NCI-H2171 treated with DMSO at 0.1 percent for 48 hours (cell line): Measurements from ENCODE around the gene CHRNB1.
"Not testable (repeated sequence)": the region's sequence is repeated elsewhere in the genome, so short reads cannot be mapped to it uniquely, and the experiment has no call there.

Source experiments
- DNase-seq: peaks from one replicate; lab custom pipeline; 2025; lab: John Stamatoyannopoulos, UW

The CHRNB1 gene

DNA sequence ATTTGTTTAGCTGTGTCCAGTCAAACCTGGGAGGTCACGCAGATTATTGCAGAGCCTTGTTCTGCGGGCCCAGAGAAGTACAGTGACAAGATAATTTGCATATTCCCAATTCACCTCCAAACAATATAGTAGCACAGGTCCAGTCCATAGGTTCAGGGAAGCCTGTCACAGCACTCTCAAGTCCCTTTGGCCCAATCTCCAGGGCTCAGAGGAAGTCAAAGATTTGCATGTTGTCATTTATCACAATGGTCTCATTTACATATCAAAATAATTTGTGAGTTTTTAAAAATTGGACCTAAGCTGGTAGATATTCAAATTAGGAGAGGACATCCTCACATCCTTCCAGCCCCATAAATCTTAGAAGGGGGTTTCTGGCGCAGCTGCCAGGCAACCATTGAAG lies 22.6 kb downstream of the CHRNB1 start:
- no peak for DNase-seq

DNA sequence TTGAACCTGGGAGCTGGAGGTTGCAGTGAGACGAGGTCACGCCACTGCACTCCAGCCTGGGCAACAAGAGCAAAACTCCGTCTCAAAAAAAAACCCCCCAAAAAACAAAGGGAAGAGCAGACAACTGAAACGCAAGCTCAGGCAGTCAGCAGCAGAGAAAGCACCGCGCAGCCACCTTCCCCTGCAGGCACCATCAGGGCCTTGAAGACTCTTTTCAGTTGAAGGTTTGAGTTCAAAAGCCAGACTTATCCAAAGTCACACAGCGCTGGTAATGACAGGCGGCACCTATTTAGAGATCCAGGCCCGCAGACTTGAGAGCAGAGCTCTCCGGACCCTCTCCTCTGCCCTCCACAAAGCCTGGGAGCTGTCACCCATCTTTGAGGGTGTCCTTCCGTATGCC lies 23.4 kb downstream of the CHRNB1 start:
- DNase-seq: no peak

- no peak for DNase-seq
Observed at GRCh38 chr17:7468804-7469389, 24.0 kb downstream of the CHRNB1 start.

GRCh38 chr17:7469843-7470242 lies 25.0 kb downstream of the CHRNB1 start:
- not testable (repeated sequence) for DNase-seq

DNA sequence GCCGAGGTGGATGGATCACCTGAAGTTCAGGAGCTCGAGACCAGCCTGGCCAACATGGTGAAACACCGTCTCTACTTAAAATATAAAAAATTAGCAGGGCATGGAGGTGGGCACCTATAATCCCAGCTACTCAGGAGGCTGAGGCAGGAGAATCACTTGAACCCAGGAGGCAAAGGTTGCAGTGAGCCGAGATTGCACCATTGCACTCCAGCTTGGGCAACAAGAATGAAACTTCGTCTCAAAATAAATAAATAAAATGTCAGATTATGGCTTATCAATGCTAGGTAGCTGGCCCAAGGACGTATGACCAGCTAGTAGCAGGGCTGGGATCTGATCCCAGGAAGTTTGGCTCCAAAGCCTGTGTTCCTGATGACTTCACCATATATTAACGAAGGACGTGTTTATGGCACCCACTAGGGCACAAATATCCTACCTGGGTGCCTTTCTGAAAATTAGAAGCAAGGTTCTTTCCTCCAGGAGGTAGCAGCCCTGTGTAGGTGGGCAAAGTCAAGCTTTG lies 25.7 kb downstream of the CHRNB1 start:
- DNase-seq: not testable (repeated sequence)

- no peak for DNase-seq
Observed at GRCh38 chr17:7471729-7472128, 26.9 kb downstream of the CHRNB1 start.

- DNase-seq: not testable (repeated sequence)
Observed at GRCh38 chr17:7474767-7475166, 29.9 kb downstream of the CHRNB1 start.

- no peak for DNase-seq
Observed at GRCh38 chr17:7475764-7476422, 31.0 kb downstream of the CHRNB1 start.

DNA sequence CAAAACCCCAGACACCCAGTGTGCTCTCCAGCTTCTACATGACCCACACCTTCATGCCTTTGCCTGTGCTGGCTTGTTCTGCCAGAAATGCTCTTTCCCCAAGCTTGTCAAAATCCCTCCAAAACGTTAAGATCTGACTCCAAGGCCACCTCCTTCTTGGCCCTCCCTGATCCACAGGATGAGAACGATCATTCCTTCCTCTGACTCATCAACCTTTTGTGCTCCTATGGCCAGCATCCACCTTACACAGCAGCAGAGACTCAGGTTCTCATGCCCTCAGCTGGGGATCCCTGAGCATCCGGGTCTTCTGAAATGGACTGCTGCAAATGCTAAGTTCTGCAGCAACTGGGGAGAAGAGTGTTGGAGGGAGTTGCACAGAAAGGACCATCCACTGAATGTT lies 31.6 kb downstream of the CHRNB1 start:
- DNase-seq: no peak

DNA sequence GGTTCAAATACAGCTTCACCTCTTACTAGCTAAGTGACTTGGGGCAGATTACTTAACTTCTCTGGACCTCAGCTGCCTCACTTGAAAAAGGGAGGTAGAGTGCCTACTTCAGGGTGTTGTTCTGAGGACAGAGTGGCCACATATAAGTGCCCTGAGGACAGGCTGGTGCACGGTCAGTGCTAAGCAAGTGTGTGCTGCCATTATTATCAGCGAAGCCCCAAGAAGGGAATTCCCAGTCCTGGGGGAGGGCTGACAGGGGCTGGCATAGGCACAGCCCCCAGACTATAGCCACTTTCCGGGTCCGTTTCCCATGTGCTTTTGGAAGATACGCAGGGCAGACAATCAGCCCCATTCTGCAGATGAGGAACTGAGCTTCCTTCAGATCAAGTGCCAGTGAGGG lies 32.1 kb downstream of the CHRNB1 start:
- no peak for DNase-seq

DNA sequence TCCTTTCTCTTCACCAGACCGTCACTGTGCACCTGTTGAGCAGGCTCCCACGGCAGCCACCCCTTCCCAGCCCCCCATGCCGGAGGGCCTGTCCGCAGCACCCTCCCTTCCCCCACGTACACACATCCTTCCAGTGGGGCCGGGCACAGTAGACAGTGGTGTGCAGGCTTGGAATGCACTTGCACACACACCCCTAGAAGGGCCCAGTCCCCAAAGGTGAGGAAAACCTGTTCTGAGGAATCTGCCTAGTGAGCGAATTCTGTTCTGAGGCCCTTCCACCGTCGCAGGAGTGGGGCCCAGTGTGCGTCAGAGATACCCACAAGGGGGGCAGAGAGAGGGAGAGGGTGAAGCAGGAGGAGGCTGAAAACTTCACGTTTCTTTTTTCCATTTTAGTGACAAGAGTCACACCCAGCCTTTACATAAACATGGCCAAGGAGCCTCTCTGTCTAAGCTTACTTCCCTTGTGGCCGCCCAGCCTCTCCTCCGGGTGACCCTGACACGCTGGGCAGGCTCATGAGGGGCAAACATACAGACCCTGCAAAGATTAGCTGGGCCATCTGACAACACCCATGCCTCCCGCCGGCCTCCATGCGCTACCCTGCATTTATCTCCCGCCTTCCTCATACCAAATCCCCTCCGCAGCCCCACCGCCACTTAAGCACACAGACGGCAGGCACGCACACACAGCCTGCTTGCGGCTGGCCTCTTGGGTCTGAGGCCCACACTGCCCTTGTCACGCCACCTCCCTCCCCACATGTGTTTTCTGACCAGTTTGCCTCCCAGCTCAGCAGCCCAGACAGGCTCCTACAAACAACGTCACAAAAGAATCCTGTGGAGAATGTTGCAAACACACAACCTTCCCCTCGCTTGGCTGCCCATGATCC lies 32.8 kb downstream of the CHRNB1 start:
- DNase-seq: no peak

GRCh38 chr17:7478276-7479212 lies 33.7 kb downstream of the CHRNB1 start:
- peak; percentile 26 for DNase-seq

GRCh38 chr17:7479213-7480088 lies 34.6 kb downstream of the CHRNB1 start, which contains the start of gene ZBTB4:
Gene ZBTB4 (minus strand): TSS chr17:7479631. CDS start chr17:7466801, 12,830 bp downstream.
- DNase-seq: peak; percentile 63

DNA sequence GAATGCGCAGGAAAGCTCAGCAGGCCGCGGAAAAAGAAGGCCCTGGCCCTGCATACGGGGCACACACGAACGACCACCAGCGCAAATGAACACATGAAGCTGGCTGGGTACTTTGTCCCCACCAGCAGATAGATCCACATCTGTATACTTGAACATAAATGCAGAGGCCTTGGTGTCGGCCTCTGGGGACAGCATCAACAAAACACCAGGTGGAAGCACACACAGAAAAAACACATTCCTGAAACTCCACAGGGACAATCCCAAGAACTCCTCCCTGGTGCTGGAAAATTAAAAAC lies 35.2 kb downstream of the CHRNB1 start:
- DNase-seq: peak; percentile 69

DNA sequence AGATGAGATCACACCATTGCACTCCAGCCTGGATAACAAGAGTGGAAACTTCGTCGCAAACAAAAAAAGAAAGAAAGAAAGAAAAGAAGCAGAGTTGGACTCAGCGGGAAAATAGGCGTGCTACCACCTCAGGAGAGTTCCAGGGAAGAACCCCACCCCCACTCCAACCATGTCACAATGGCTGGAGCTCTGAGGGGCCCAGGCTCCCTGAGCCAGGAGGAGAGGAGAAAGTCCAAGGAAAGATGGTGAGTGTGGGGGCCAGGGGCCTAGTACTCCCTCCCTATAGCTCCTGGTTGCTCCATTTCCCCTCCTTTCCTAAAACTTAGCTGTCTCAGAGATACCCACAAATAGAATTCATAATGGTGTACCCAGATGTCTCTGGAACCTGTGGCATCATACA lies 36.4 kb downstream of the CHRNB1 start, which contains the start of gene SLC35G6:
TSS of gene SLC35G6 (plus strand) at position 172 of the 400 bp plus-strand sequence. CDS start at position 243, 71 bp downstream.
- not testable (repeated sequence) for DNase-seq

DNA sequence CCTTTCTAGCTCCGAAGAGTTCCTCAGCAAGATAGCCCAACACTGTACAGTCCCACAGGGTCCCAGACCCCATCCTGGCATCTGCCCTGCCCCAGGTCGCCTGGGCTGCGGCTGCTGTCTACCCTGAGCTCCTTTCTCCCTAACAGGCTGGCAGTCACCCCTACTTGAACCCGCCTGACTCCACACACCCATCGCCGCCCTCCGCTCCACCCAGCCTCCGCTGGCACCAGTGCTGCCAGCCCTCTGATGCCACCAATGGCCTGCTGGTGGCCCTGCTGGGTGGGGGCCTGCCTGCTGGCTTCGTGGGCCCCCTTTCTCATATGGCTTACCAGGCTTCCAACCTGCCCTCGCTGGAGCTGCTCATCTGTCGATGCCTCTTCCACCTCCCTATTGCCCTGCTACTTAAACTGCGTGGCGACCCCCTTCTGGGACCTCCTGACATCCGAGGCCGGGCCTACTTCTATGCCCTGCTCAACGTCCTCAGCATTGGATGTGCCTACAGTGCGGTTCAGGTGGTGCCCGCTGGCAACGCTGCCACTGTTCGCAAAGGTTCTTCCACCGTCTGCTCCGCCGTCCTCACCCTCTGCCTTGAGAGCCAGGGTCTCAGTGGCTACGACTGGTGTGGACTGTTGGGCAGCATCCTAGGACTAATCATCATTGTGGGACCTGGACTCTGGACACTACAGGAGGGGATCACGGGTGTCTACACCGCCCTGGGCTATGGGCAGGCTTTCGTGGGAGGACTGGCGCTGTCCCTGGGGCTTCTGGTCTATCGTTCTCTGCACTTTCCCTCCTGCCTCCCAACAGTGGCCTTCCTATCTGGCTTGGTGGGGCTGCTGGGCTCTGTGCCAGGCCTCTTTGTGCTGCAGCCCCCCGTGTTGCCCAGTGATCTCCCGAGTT lies 37.2 kb downstream of the CHRNB1 start:
- DNase-seq: not testable (repeated sequence)

DNA sequence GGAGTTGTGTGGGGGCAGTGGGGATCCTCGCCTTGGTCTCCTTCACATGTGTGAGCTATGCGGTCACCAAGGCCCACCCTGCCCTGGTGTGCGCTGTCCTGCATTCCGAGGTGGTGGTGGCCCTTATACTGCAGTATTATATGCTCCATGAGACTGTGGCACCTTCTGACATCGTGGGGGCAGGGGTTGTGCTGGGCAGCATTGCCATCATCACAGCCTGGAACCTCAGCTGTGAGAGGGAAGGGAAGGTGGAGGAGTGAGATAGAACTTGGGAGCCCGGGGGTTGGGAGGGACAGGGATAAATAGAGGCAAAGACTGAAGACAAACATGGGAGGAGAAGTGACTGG lies 37.9 kb downstream of the CHRNB1 start:
- not testable (repeated sequence) for DNase-seq

- DNase-seq: peak; percentile 97
Observed at GRCh38 chr17:7483255-7484066, 38.6 kb downstream of the CHRNB1 start.
